ENCODE data around the gene CIAO2B.
A peak's percentile ranks its signal among the peaks of the same experiment; 100 is the strongest.
"Not testable (repeated sequence)": the region's sequence is repeated elsewhere in the genome, so short reads cannot be mapped to it uniquely, and the experiment has no call there.

Gene CIAO2B

GRCh38 chr16:66900721-66901441, 33.3 kb downstream of the CIAO2B start:
- Histone ChIP-seq H3K27ac (ENCODE audit: low read depth, low read length, severe bottlenecking) (peak overlapping the region; percentile 81), H3K9me3 (ENCODE audit: control insufficient read depth, low read length) (no peaks in the 10 kb centered on the region), H3K36me3 (ENCODE audit: control insufficient read depth, insufficient read depth, low read length) (no peaks in the 10 kb centered on the region), H3K4me3 (ENCODE audit: extremely low read depth, insufficient read depth, low read length, poor library complexity, severe bottlenecking) (no peak overlapping the region), H3K4me1 (ENCODE audit: control insufficient read depth, insufficient read depth, low read length, poor library complexity, severe bottlenecking) (peaks cover 48% of the 10 kb centered on the region)
- WGBS, 2 experiments (ENCODE audit: insufficient coverage in 2 of 2), result 70 to 90% methylated on average over 4 to 5 of the region's 7 CpGs

- Histone ChIP-seq H3K4me3 (ENCODE audit: extremely low read depth, insufficient read depth, low read length, poor library complexity, severe bottlenecking) (no peak overlapping the region), H3K9me3 (ENCODE audit: control insufficient read depth, low read length) (no peaks in the 10 kb centered on the region), H3K27ac (ENCODE audit: low read depth, low read length, severe bottlenecking) (peak overlapping the region; percentile 81), H3K36me3 (ENCODE audit: control insufficient read depth, insufficient read depth, low read length) (no peaks in the 10 kb centered on the region), H3K4me1 (ENCODE audit: control insufficient read depth, insufficient read depth, low read length, poor library complexity, severe bottlenecking) (peaks cover 41% of the 10 kb centered on the region)
- 70 to 82% methylated on average over 2 to 8 of the region's 9 CpGs for WGBS, 2 experiments (ENCODE audit: insufficient coverage in 2 of 2)
These were observed 34.1 kb downstream of the CIAO2B start for GRCh38 chr16:66899945-66900710.

GRCh38 chr16:66899310-66899944, 34.8 kb downstream of the CIAO2B start:
- peaks cover 34% of the 10 kb centered on the region for H3K4me1 ChIP-seq (ENCODE audit: control insufficient read depth, insufficient read depth, low read length, poor library complexity, severe bottlenecking)
- peak overlapping the region; percentile 81 for H3K27ac ChIP-seq (ENCODE audit: low read depth, low read length, severe bottlenecking)
- no peaks in the 10 kb centered on the region for H3K36me3 ChIP-seq (ENCODE audit: control insufficient read depth, insufficient read depth, low read length)
- H3K4me3 ChIP-seq (ENCODE audit: extremely low read depth, insufficient read depth, low read length, poor library complexity, severe bottlenecking), result no peak overlapping the region
- 93 to 97% methylated on average over 3 to 6 of the region's 6 CpGs for WGBS, 2 experiments (ENCODE audit: insufficient coverage in 2 of 2)
- no peaks in the 10 kb centered on the region for H3K9me3 ChIP-seq (ENCODE audit: control insufficient read depth, low read length)

GRCh38 chr16:66898933-66899309, 35.3 kb downstream of the CIAO2B start:
- H3K4me3 ChIP-seq (ENCODE audit: extremely low read depth, insufficient read depth, low read length, poor library complexity, severe bottlenecking), result no peak overlapping the region
- no peaks in the 10 kb centered on the region for H3K9me3 ChIP-seq (ENCODE audit: control insufficient read depth, low read length)
- H3K4me1 ChIP-seq (ENCODE audit: control insufficient read depth, insufficient read depth, low read length, poor library complexity, severe bottlenecking), result peaks cover 30% of the 10 kb centered on the region
- WGBS, 2 experiments (ENCODE audit: insufficient coverage in 2 of 2), result 90 to 100% methylated on average over 1 to 2 of the region's 2 CpGs
- H3K27ac ChIP-seq (ENCODE audit: low read depth, low read length, severe bottlenecking), result no peak overlapping the region
- H3K36me3 ChIP-seq (ENCODE audit: control insufficient read depth, insufficient read depth, low read length), result no peaks in the 10 kb centered on the region

GRCh38 chr16:66898207-66898606, 36.0 kb downstream of the CIAO2B start:
- Histone ChIP-seq H3K9me3 (ENCODE audit: control insufficient read depth, low read length) (no peaks in the 10 kb centered on the region), H3K27ac (ENCODE audit: low read depth, low read length, severe bottlenecking) (no peak overlapping the region), H3K4me3 (ENCODE audit: extremely low read depth, insufficient read depth, low read length, poor library complexity, severe bottlenecking) (no peak overlapping the region), H3K36me3 (ENCODE audit: control insufficient read depth, insufficient read depth, low read length) (no peaks in the 10 kb centered on the region), H3K4me1 (ENCODE audit: control insufficient read depth, insufficient read depth, low read length, poor library complexity, severe bottlenecking) (peaks cover 25% of the 10 kb centered on the region)
- no CpG with 5 or more reads among the region's 3 CpGs for WGBS, 2 experiments (ENCODE audit: insufficient coverage in 2 of 2)

- not testable (repeated sequence) for H3K9me3 ChIP-seq (ENCODE audit: control insufficient read depth, low read length); H3K4me3 ChIP-seq (ENCODE audit: extremely low read depth, insufficient read depth, low read length, poor library complexity, severe bottlenecking); H3K36me3 ChIP-seq (ENCODE audit: control insufficient read depth, insufficient read depth, low read length); H3K27ac ChIP-seq (ENCODE audit: low read depth, low read length, severe bottlenecking)
- WGBS, 2 experiments (ENCODE audit: insufficient coverage in 2 of 2), result 82 to 84% methylated on average over 5 of the region's 5 CpGs
- peaks cover 23% of the 10 kb centered on the region for H3K4me1 ChIP-seq (ENCODE audit: control insufficient read depth, insufficient read depth, low read length, poor library complexity, severe bottlenecking)
These were observed 37.5 kb downstream of the CIAO2B start for GRCh38 chr16:66896682-66897081.

- Histone ChIP-seq H3K4me3 (ENCODE audit: extremely low read depth, insufficient read depth, low read length, poor library complexity, severe bottlenecking) (no peak overlapping the region), H3K36me3 (ENCODE audit: control insufficient read depth, insufficient read depth, low read length) (peaks cover 2% of the 10 kb centered on the region), H3K4me1 (ENCODE audit: control insufficient read depth, insufficient read depth, low read length, poor library complexity, severe bottlenecking) (peaks cover 18% of the 10 kb centered on the region), H3K9me3 (ENCODE audit: control insufficient read depth, low read length) (no peaks in the 10 kb centered on the region), H3K27ac (ENCODE audit: low read depth, low read length, severe bottlenecking) (no peak overlapping the region)
- 88 to 97% methylated on average over 3 of the region's 3 CpGs for WGBS, 2 experiments (ENCODE audit: insufficient coverage in 2 of 2)
These were observed 38.2 kb downstream of the CIAO2B start for GRCh38 chr16:66895999-66896398.

GRCh38 chr16:66895689-66895979, 38.6 kb downstream of the CIAO2B start:
- H3K4me3 ChIP-seq (ENCODE audit: extremely low read depth, insufficient read depth, low read length, poor library complexity, severe bottlenecking), result no peak overlapping the region
- H3K36me3 ChIP-seq (ENCODE audit: control insufficient read depth, insufficient read depth, low read length), result peaks cover 2% of the 10 kb centered on the region
- 94 to 100% methylated on average over 3 to 5 of the region's 5 CpGs for WGBS, 2 experiments (ENCODE audit: insufficient coverage in 2 of 2)
- H3K9me3 ChIP-seq (ENCODE audit: control insufficient read depth, low read length), result no peaks in the 10 kb centered on the region
- H3K4me1 ChIP-seq (ENCODE audit: control insufficient read depth, insufficient read depth, low read length, poor library complexity, severe bottlenecking), result peaks cover 18% of the 10 kb centered on the region
- no peak overlapping the region for H3K27ac ChIP-seq (ENCODE audit: low read depth, low read length, severe bottlenecking)

GRCh38 chr16:66894948-66895688, 39.1 kb downstream of the CIAO2B start:
- 54 to 59% methylated on average over 10 of the region's 11 CpGs for whole genome bisulfite sequencing, 2 experiments (ENCODE audit: insufficient coverage in 2 of 2)
- Histone ChIP-seq H3K27ac (ENCODE audit: low read depth, low read length, severe bottlenecking) (no peak overlapping the region), H3K4me3 (ENCODE audit: extremely low read depth, insufficient read depth, low read length, poor library complexity, severe bottlenecking) (no peak overlapping the region), H3K9me3 (ENCODE audit: control insufficient read depth, low read length) (no peaks in the 10 kb centered on the region), H3K4me1 (ENCODE audit: control insufficient read depth, insufficient read depth, low read length, poor library complexity, severe bottlenecking) (peaks cover 13% of the 10 kb centered on the region), H3K36me3 (ENCODE audit: control insufficient read depth, insufficient read depth, low read length) (peaks cover 2% of the 10 kb centered on the region)

GRCh38 chr16:66894055-66894454, 40.1 kb downstream of the CIAO2B start:
- Histone ChIP-seq H3K27ac (ENCODE audit: low read depth, low read length, severe bottlenecking) (no peak overlapping the region), H3K4me1 (ENCODE audit: control insufficient read depth, insufficient read depth, low read length, poor library complexity, severe bottlenecking) (peaks cover 3% of the 10 kb centered on the region), H3K9me3 (ENCODE audit: control insufficient read depth, low read length) (no peaks in the 10 kb centered on the region), H3K36me3 (ENCODE audit: control insufficient read depth, insufficient read depth, low read length) (peaks cover 2% of the 10 kb centered on the region), H3K4me3 (ENCODE audit: extremely low read depth, insufficient read depth, low read length, poor library complexity, severe bottlenecking) (no peak overlapping the region)
- WGBS, 2 experiments (ENCODE audit: insufficient coverage in 2 of 2), result 94 to 100% methylated on average over 1 to 2 of the region's 2 CpGs

Measured in mesodermal cell (in vitro differentiated cells).